BLaER1 treated with 17β-estradiol and CSF1 and Interleukin-3, amounts not matched to agents 10 nM and 100 nM (cell line): Measurements from ENCODE around the gene RSPH10B2.
A peak's percentile ranks its signal among the peaks of the same experiment; 100 is the strongest.
"Not testable (repeated sequence)": the region's sequence is repeated elsewhere in the genome, so short reads cannot be mapped to it uniquely, and the experiment has no call there.

ENCODE experiments used
- H3K27ac ChIP-seq, 11 experiments: shearing (Covaris generic); formaldehyde crosslinking; 2 replicates each; pipeline ENCODE4 v1.8.1; 2022
- H3K27me3 ChIP-seq, 11 experiments: shearing (Covaris generic); formaldehyde crosslinking; 2 replicates each; pipeline ENCODE4 v1.8.1; 2022
- H3K36me3 ChIP-seq, 11 experiments: shearing (Covaris generic); formaldehyde crosslinking; 2 replicates each; pipeline ENCODE4 v1.8.1; 2022
- H3K4me1 ChIP-seq, 10 experiments: shearing (Covaris generic); formaldehyde crosslinking; 2 replicates each; pipeline ENCODE4 v1.8.1; 2022
- H3K4me2 ChIP-seq, 11 experiments: shearing (Covaris generic); formaldehyde crosslinking; 2 replicates each; pipeline ENCODE4 v1.8.1; 2022
- H3K4me3 ChIP-seq, 10 experiments: shearing (Covaris generic); formaldehyde crosslinking; 2 replicates each; pipeline ENCODE4 v1.8.1; 2022
- H3K9ac ChIP-seq, 11 experiments: shearing (Covaris generic); formaldehyde crosslinking; 2 replicates each; pipeline ENCODE4 v1.8.1; 2022
- H3K9me3 ChIP-seq, 11 experiments: shearing (Covaris generic); formaldehyde crosslinking; replicated peaks in 1 of 11; 2 replicates each; pipeline ENCODE4 v1.8.1; 2022
- H4K20me1 ChIP-seq, 11 experiments: shearing (Covaris generic); formaldehyde crosslinking; 2 replicates each; pipeline ENCODE4 v1.8.1; 2022

RSPH10B2 gene

GRCh38 chr7:6789353-6789752 lies 35.5 kb downstream of the RSPH10B2 start:
- not testable (repeated sequence) for H3K4me2 ChIP-seq, H3K4me1 ChIP-seq, H3K9ac ChIP-seq, H3K27me3 ChIP-seq, H3K27ac ChIP-seq, H3K9me3 ChIP-seq, H3K4me3 ChIP-seq, H4K20me1 ChIP-seq, H3K36me3 ChIP-seq

GRCh38 chr7:6792113-6792872 lies 38.4 kb downstream of the RSPH10B2 start:
- not testable (repeated sequence) for H3K4me2 ChIP-seq, H3K36me3 ChIP-seq, H3K4me3 ChIP-seq, H3K9me3 ChIP-seq, H3K27me3 ChIP-seq, H3K9ac ChIP-seq, H3K4me1 ChIP-seq, H4K20me1 ChIP-seq, H3K27ac ChIP-seq

- H3K9ac ChIP-seq, H3K4me3 ChIP-seq, H3K27ac ChIP-seq, H3K9me3 ChIP-seq, H3K4me1 ChIP-seq, H4K20me1 ChIP-seq, H3K4me2 ChIP-seq, H3K36me3 ChIP-seq, H3K27me3 ChIP-seq: not testable (repeated sequence)
These were observed 40.4 kb downstream of the RSPH10B2 start for GRCh38 chr7:6794276-6794675.

- H3K9me3 ChIP-seq, H3K4me2 ChIP-seq, H3K9ac ChIP-seq: not testable (repeated sequence)
These were observed 43.3 kb downstream of the RSPH10B2 start for GRCh38 chr7:6797218-6797617.

GRCh38 chr7:6798047-6798446 lies 44.1 kb downstream of the RSPH10B2 start:
- not testable (repeated sequence) for H3K9ac ChIP-seq

More at GRCh38 chr7:6797218-6797617, 43.3 kb downstream of the RSPH10B2 start:
- not testable (repeated sequence) for H3K27me3 ChIP-seq, H4K20me1 ChIP-seq, H3K36me3 ChIP-seq, H3K4me3 ChIP-seq, H3K4me1 ChIP-seq, H3K27ac ChIP-seq

GRCh38 chr7:6799887-6800286 lies 46.0 kb downstream of the RSPH10B2 start:
- not testable (repeated sequence) for H4K20me1 ChIP-seq, H3K9me3 ChIP-seq, H3K9ac ChIP-seq, H3K4me3 ChIP-seq, H3K27me3 ChIP-seq, H3K4me1 ChIP-seq, H3K4me2 ChIP-seq, H3K36me3 ChIP-seq, H3K27ac ChIP-seq

More at GRCh38 chr7:6798047-6798446, 44.1 kb downstream of the RSPH10B2 start:
- H3K27me3 ChIP-seq, H3K9me3 ChIP-seq, H4K20me1 ChIP-seq, H3K4me1 ChIP-seq, H3K4me2 ChIP-seq, H3K36me3 ChIP-seq, H3K4me3 ChIP-seq, H3K27ac ChIP-seq: not testable (repeated sequence)

GRCh38 chr7:6800331-6800730 lies 46.4 kb downstream of the RSPH10B2 start:
- H3K4me2 ChIP-seq, H3K27ac ChIP-seq, H3K27me3 ChIP-seq, H3K4me1 ChIP-seq, H3K9me3 ChIP-seq, H4K20me1 ChIP-seq, H3K4me3 ChIP-seq, H3K36me3 ChIP-seq, H3K9ac ChIP-seq: not testable (repeated sequence)

GRCh38 chr7:6807393-6807918 lies 53.6 kb downstream of the RSPH10B2 start:
- not testable (repeated sequence) for H3K9me3 ChIP-seq, H3K4me1 ChIP-seq, H3K4me3 ChIP-seq, H3K27ac ChIP-seq, H3K9ac ChIP-seq, H3K4me2 ChIP-seq, H4K20me1 ChIP-seq, H3K27me3 ChIP-seq
- H3K36me3 ChIP-seq, result peaks cover under 1 to 14% (median 4%) of the 10 kb centered on the region in 11 experiments; a peak in 11 of 22 replicates

- not testable (repeated sequence) for H3K9me3 ChIP-seq, H3K27me3 ChIP-seq, H4K20me1 ChIP-seq, H3K9ac ChIP-seq, H3K4me2 ChIP-seq, H3K4me1 ChIP-seq, H3K27ac ChIP-seq, H3K4me3 ChIP-seq
- H3K36me3 ChIP-seq, result peaks cover 2 to 19% (median 6%) of the 10 kb centered on the region in 11 experiments; a peak in 14 of 22 replicates
These were observed 54.1 kb downstream of the RSPH10B2 start for GRCh38 chr7:6807959-6808358.

- not testable (repeated sequence) for H3K4me3 ChIP-seq, H3K9me3 ChIP-seq, H3K4me1 ChIP-seq
These were observed 59.1 kb downstream of the RSPH10B2 start for GRCh38 chr7:6813011-6813410.

GRCh38 chr7:6815470-6815869 lies 61.6 kb downstream of the RSPH10B2 start:
- H3K4me2 ChIP-seq, H3K9me3 ChIP-seq, H3K4me3 ChIP-seq, H3K27ac ChIP-seq, H3K4me1 ChIP-seq, H3K27me3 ChIP-seq, H4K20me1 ChIP-seq, H3K9ac ChIP-seq: not testable (repeated sequence)
- H3K36me3 ChIP-seq, result peaks cover 34 to 70% (median 48%) of the 10 kb centered on the region in 11 experiments

More at GRCh38 chr7:6813011-6813410, 59.1 kb downstream of the RSPH10B2 start:
- not testable (repeated sequence) for H3K9ac ChIP-seq, H3K27me3 ChIP-seq, H4K20me1 ChIP-seq, H3K4me2 ChIP-seq, H3K27ac ChIP-seq
- H3K36me3 ChIP-seq, result peaks cover 28 to 59% (median 34%) of the 10 kb centered on the region in 11 experiments

- H3K27me3 ChIP-seq, H3K27ac ChIP-seq, H3K9ac ChIP-seq, H3K4me2 ChIP-seq, H3K4me1 ChIP-seq, H3K9me3 ChIP-seq, H4K20me1 ChIP-seq, H3K4me3 ChIP-seq: not testable (repeated sequence)
- H3K36me3 ChIP-seq, result peaks cover 36 to 64% (median 45%) of the 10 kb centered on the region in 11 experiments
These were observed 67.7 kb downstream of the RSPH10B2 start for GRCh38 chr7:6821622-6822021.

GRCh38 chr7:6825236-6826125 lies 71.6 kb downstream of the RSPH10B2 start:
- H3K4me1 ChIP-seq, result peaks cover 5 to 20% (median 13%) of the 10 kb centered on the region in 10 experiments; a peak in 19 of 20 replicates
- peak overlapping the region; percentile 60 to 78 (median 68) for H3K4me2 ChIP-seq
- H3K36me3 ChIP-seq, result peaks cover 17 to 33% (median 23%) of the 10 kb centered on the region in 11 experiments; a peak in 19 of 22 replicates
- H3K27ac ChIP-seq, result peak overlapping the region in 1 of 11 experiments; percentile 79; a peak in 4 of 22 replicates
- H3K27me3 ChIP-seq, H4K20me1 ChIP-seq, H3K9me3 ChIP-seq: not testable (repeated sequence)
- peak overlapping the region; percentile 53 to 67 (median 60); a peak in 18 of 20 replicates for H3K4me3 ChIP-seq
- peak overlapping the region in 10 of 11 experiments; percentile 41 to 79 (median 74); a peak in 12 of 22 replicates for H3K9ac ChIP-seq
